Bronchial epithelial cell (primary cell): Measurements from ENCODE around the gene LZIC. TPM values are rescaled to one million over a fixed set of nuclear protein-coding genes. Genes with fewer than 3 reads are reported as not detected.

ENCODE experiments used
- DNase-seq: peaks from one replicate; pipeline ENCODE4 v3.0.0-alpha.2; 2010; ENCODE audit warnings: low read depth
- FAIRE-seq: peaks from 2 replicates; lab custom pipeline; 2011; peaks lifted over from hg19 to GRCh38; lab: Jason Lieb, UNC
- H3K27me3 ChIP-seq: 2 replicates; pipeline ENCODE4 v1.5.1; 2011; ENCODE audit warnings: low read length; ENCODE audit not compliant: control insufficient read depth, insufficient read depth
- H3K36me3 ChIP-seq: 2 replicates; pipeline ENCODE4 v1.5.1; 2011; ENCODE audit warnings: low read length; ENCODE audit not compliant: control insufficient read depth, insufficient read depth
- H3K4me3 ChIP-seq: 2 replicates; pipeline ENCODE4 v1.5.1; 2011; ENCODE audit warnings: mild to moderate bottlenecking, low read depth, low read length, control low read depth
- CTCF ChIP-seq: IDR thresholded peaks from 2 replicates; pipeline ENCODE4 v1.5.1; 2011; ENCODE audit warnings: mild to moderate bottlenecking, moderate library complexity, low read length, control low read depth, inconsistent platforms; ENCODE audit not compliant: insufficient read depth, severe bottlenecking
- total RNA-seq: library from RNA; depleted of rRNA; stranded (reverse); fragments of >200 nt; gene quantifications from 2 replicates; pipeline ENCODE4 v1.2.1, GENCODE V29; 2014

The LZIC gene
- total RNA-seq, 1 donor from 2014 or later, result 32.1 TPM

GRCh38 chr1:9905010-9905409 is 38.2 kb downstream of the LZIC start:
- no peaks in the 10 kb centered on the region for H3K36me3 ChIP-seq
- no peak overlapping the region for H3K4me3 ChIP-seq
- no peaks in the 10 kb centered on the region for H3K27me3 ChIP-seq
- FAIRE-seq (no peak), DNase-seq (no peak)
- TF ChIP-seq CTCF, result no peak

- DNase-seq (no peak), FAIRE-seq (no peak)
- Histone ChIP-seq H3K36me3 (no peaks in the 10 kb centered on the region), H3K4me3 (no peak overlapping the region), H3K27me3 (no peaks in the 10 kb centered on the region)
- no peak for TF ChIP-seq CTCF
Measured at GRCh38 chr1:9904596-9904995, 38.6 kb downstream of the LZIC start.

- DNase-seq, result no peak
- no peak for FAIRE-seq
- Histone ChIP-seq H3K4me3 (no peak overlapping the region), H3K36me3 (no peaks in the 10 kb centered on the region), H3K27me3 (no peaks in the 10 kb centered on the region)
- TF ChIP-seq CTCF, result no peak
Measured at GRCh38 chr1:9903801-9904527, 39.2 kb downstream of the LZIC start.

- H3K4me3 ChIP-seq, result no peak overlapping the region
- TF ChIP-seq CTCF, result no peak
- no peaks in the 10 kb centered on the region for H3K27me3 ChIP-seq
- FAIRE-seq (no peak), DNase-seq (no peak)
- H3K36me3 ChIP-seq, result no peaks in the 10 kb centered on the region
Measured at GRCh38 chr1:9902060-9902452, 41.1 kb downstream of the LZIC start.

GRCh38 chr1:9901148-9902059 is 41.8 kb downstream of the LZIC start:
- TF ChIP-seq CTCF, result no peak
- DNase-seq (no peak), FAIRE-seq (no peak)
- no peaks in the 10 kb centered on the region for H3K27me3 ChIP-seq
- no peak overlapping the region for H3K4me3 ChIP-seq
- no peaks in the 10 kb centered on the region for H3K36me3 ChIP-seq
